Measurements from ENCODE around the gene HES4.

HES4 gene

GRCh38 chr1:963746-964525, 36.0 kb downstream of the HES4 start:
- no peak for DNase-seq

GRCh38 chr1:963301-963651, 36.6 kb downstream of the HES4 start:
- DNase-seq = no peak

- no peak for DNase-seq
These were observed 37.3 kb downstream of the HES4 start for GRCh38 chr1:962381-963300.

GRCh38 chr1:961132-961669, 38.7 kb downstream of the HES4 start:
- DNase-seq = no peak

- peak; percentile 56 for DNase-seq
These were observed 39.4 kb downstream of the HES4 start, which contains the start of gene KLHL17 for GRCh38 chr1:960363-961131. TSS of gene KLHL17 (plus strand) at chr1:960584. CDS start at chr1:960694, 110 bp downstream.

GRCh38 chr1:959731-960362, 40.0 kb downstream of the HES4 start:
- no peak for DNase-seq

- peak; percentile 56 for DNase-seq
These were observed 40.8 kb downstream of the HES4 start, which contains the start of gene NOC2L for GRCh38 chr1:958823-959730. TSS of gene NOC2L (minus strand) at chr1:959256. CDS start at chr1:959240, 16 bp downstream.

- DNase-seq = no peak
These were observed 43.3 kb downstream of the HES4 start for GRCh38 chr1:956636-957035.

- no peak for DNase-seq
These were observed 44.4 kb downstream of the HES4 start for GRCh38 chr1:955474-955873.

GRCh38 chr1:954927-955326, 45.0 kb downstream of the HES4 start:
- DNase-seq = no peak

GRCh38 chr1:953524-954320, 46.2 kb downstream of the HES4 start:
- DNase-seq = no peak

- DNase-seq = no peak
These were observed 47.3 kb downstream of the HES4 start for GRCh38 chr1:952603-953002.

- no peak for DNase-seq
These were observed 47.7 kb downstream of the HES4 start for GRCh38 chr1:952201-952600.

- DNase-seq = no peak
These were observed 48.5 kb downstream of the HES4 start for GRCh38 chr1:951364-951763.

- no peak for DNase-seq
These were observed 49.0 kb downstream of the HES4 start for GRCh38 chr1:950881-951280.

- no peak for DNase-seq
These were observed 49.6 kb downstream of the HES4 start for GRCh38 chr1:950268-950667.

Data from NCI-H510A (cell line).